Measurements from ENCODE around the gene RHEBL1.

- TF ChIP-seq POLR2AphosphoS5 (IDR thresholded peaks at IDR 0.05) (no peak), CTCF (IDR thresholded peaks at IDR 0.05) (peak; percentile 51 to 77)
These were observed 28.3 kb upstream of the RHEBL1 start for GRCh38 chr12:49098035-49098451.

All from suprapubic skin (tissue), 3 donors.